ENCODE measurements around the gene ETS1.

ETS1 gene

GRCh38 chr11:128482512-128483191 is 104.7 kb downstream of the ETS1 start:
- peak overlapping the region; percentile 86 for H3K9ac ChIP-seq (ENCODE audit: low read length)
- peak; percentile 66 for DNase-seq (ENCODE audit: low read depth)
- H3K9me3 ChIP-seq (ENCODE audit: control insufficient read depth, low read length), result no peaks in the 10 kb centered on the region
- peaks cover 69% of the 10 kb centered on the region for H3K4me1 ChIP-seq (ENCODE audit: control insufficient read depth, insufficient read depth, low read length)
- H3K36me3 ChIP-seq (ENCODE audit: control insufficient read depth, insufficient read depth, low read length, severe bottlenecking), result peaks cover 68% of the 10 kb centered on the region
- H3K27me3 ChIP-seq (replicated peaks; ENCODE audit: control insufficient read depth, insufficient read depth, low read length), result no peaks in the 10 kb centered on the region
- peak overlapping the region; percentile 17 for H3K4me3 ChIP-seq (ENCODE audit: low read length)

- Histone ChIP-seq H3K4me1 (ENCODE audit: control insufficient read depth, insufficient read depth, low read length) (peaks cover 71% of the 10 kb centered on the region), H3K4me3 (ENCODE audit: low read length) (peak overlapping the region; percentile 66), H3K27me3 (replicated peaks; ENCODE audit: control insufficient read depth, insufficient read depth, low read length) (no peaks in the 10 kb centered on the region), H3K36me3 (ENCODE audit: control insufficient read depth, insufficient read depth, low read length, severe bottlenecking) (peaks cover 71% of the 10 kb centered on the region), H3K9ac (ENCODE audit: low read length) (peak overlapping the region; percentile 86), H3K9me3 (ENCODE audit: control insufficient read depth, low read length) (no peaks in the 10 kb centered on the region)
- DNase-seq (ENCODE audit: low read depth), result no peak
These were observed 105.3 kb downstream of the ETS1 start for GRCh38 chr11:128482092-128482491.

GRCh38 chr11:128481135-128481534 is 106.2 kb downstream of the ETS1 start:
- Histone ChIP-seq H3K9ac (ENCODE audit: low read length) (peak overlapping the region; percentile 86), H3K9me3 (ENCODE audit: control insufficient read depth, low read length) (no peaks in the 10 kb centered on the region), H3K27me3 (replicated peaks; ENCODE audit: control insufficient read depth, insufficient read depth, low read length) (no peaks in the 10 kb centered on the region), H3K4me3 (ENCODE audit: low read length) (peak overlapping the region; percentile 66), H3K36me3 (ENCODE audit: control insufficient read depth, insufficient read depth, low read length, severe bottlenecking) (peaks cover 71% of the 10 kb centered on the region), H3K4me1 (ENCODE audit: control insufficient read depth, insufficient read depth, low read length) (peaks cover 74% of the 10 kb centered on the region)
- peak; percentile 94 for DNase-seq (ENCODE audit: low read depth)

DNA sequence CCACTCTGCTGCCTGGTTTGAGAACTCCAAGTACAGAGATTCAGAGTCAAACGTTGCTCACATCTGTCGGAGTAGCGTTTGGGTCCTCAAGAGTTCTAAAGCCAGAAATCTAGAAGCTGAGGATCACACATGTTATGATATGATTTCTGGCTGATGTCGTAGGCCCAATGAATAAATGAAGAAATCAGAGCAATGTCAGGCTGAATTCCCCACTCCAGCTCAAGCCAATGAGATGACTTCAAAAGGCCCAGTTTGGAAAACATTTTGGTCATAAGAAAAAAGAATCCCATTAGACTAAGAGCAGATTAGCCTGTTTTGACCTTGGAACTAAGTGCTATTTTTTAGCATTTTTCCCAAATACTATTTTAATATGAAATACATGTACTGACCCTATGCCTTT is 106.7 kb downstream of the ETS1 start:
- H3K4me3 ChIP-seq (ENCODE audit: low read length), result peak overlapping the region; percentile 33
- peaks cover 74% of the 10 kb centered on the region for H3K4me1 ChIP-seq (ENCODE audit: control insufficient read depth, insufficient read depth, low read length)
- H3K27me3 ChIP-seq (replicated peaks; ENCODE audit: control insufficient read depth, insufficient read depth, low read length), result no peaks in the 10 kb centered on the region
- peak overlapping the region; percentile 86 for H3K9ac ChIP-seq (ENCODE audit: low read length)
- no peaks in the 10 kb centered on the region for H3K9me3 ChIP-seq (ENCODE audit: control insufficient read depth, low read length)
- H3K36me3 ChIP-seq (ENCODE audit: control insufficient read depth, insufficient read depth, low read length, severe bottlenecking), result peaks cover 70% of the 10 kb centered on the region
- no peak for DNase-seq (ENCODE audit: low read depth)

DNA sequence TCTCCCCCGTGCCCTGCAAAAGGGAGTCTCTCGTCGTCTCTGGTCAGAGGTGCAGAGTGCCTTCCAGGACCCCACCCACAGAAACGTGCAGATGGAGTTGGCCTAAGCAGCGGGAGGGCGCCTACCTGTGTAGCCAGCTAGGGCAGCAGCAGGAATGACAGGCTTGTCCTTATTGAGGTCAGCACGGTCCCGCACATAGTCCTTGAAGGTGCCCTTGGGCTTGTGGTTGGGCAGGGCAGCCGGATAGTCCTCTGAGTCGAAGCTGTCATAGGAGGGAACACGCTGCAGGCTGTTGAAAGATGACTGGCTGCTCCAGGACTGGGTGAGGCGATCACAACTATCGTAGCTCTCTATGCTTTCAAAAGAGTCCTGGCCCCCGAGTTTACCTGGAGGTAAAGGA is 107.3 kb downstream of the ETS1 start:
- Histone ChIP-seq H3K9ac (ENCODE audit: low read length) (peak overlapping the region; percentile 86), H3K4me1 (ENCODE audit: control insufficient read depth, insufficient read depth, low read length) (peaks cover 79% of the 10 kb centered on the region), H3K36me3 (ENCODE audit: control insufficient read depth, insufficient read depth, low read length, severe bottlenecking) (peaks cover 64% of the 10 kb centered on the region), H3K4me3 (ENCODE audit: low read length) (peak overlapping the region; percentile 33), H3K9me3 (ENCODE audit: control insufficient read depth, low read length) (no peaks in the 10 kb centered on the region), H3K27me3 (replicated peaks; ENCODE audit: control insufficient read depth, insufficient read depth, low read length) (no peaks in the 10 kb centered on the region)
- no peak for DNase-seq (ENCODE audit: low read depth)

GRCh38 chr11:128479144-128479543 is 108.2 kb downstream of the ETS1 start:
- Histone ChIP-seq H3K9ac (ENCODE audit: low read length) (peak overlapping the region; percentile 86), H3K4me1 (ENCODE audit: control insufficient read depth, insufficient read depth, low read length) (peaks cover 86% of the 10 kb centered on the region), H3K36me3 (ENCODE audit: control insufficient read depth, insufficient read depth, low read length, severe bottlenecking) (peaks cover 55% of the 10 kb centered on the region), H3K4me3 (ENCODE audit: low read length) (peak overlapping the region; percentile 33), H3K9me3 (ENCODE audit: control insufficient read depth, low read length) (no peaks in the 10 kb centered on the region), H3K27me3 (replicated peaks; ENCODE audit: control insufficient read depth, insufficient read depth, low read length) (no peaks in the 10 kb centered on the region)
- no peak for DNase-seq (ENCODE audit: low read depth)

- Histone ChIP-seq H3K4me1 (ENCODE audit: control insufficient read depth, insufficient read depth, low read length) (peaks cover 86% of the 10 kb centered on the region), H3K36me3 (ENCODE audit: control insufficient read depth, insufficient read depth, low read length, severe bottlenecking) (peaks cover 52% of the 10 kb centered on the region), H3K9me3 (ENCODE audit: control insufficient read depth, low read length) (no peaks in the 10 kb centered on the region), H3K4me3 (ENCODE audit: low read length) (no peak overlapping the region), H3K9ac (ENCODE audit: low read length) (peak overlapping the region; percentile 86), H3K27me3 (replicated peaks; ENCODE audit: control insufficient read depth, insufficient read depth, low read length) (no peaks in the 10 kb centered on the region)
- no peak for DNase-seq (ENCODE audit: low read depth)
These were observed 109.1 kb downstream of the ETS1 start for GRCh38 chr11:128478305-128478704.

GRCh38 chr11:128477811-128478210 is 109.5 kb downstream of the ETS1 start:
- peaks cover 86% of the 10 kb centered on the region for H3K4me1 ChIP-seq (ENCODE audit: control insufficient read depth, insufficient read depth, low read length)
- H3K9ac ChIP-seq (ENCODE audit: low read length), result no peak overlapping the region
- peaks cover 52% of the 10 kb centered on the region for H3K36me3 ChIP-seq (ENCODE audit: control insufficient read depth, insufficient read depth, low read length, severe bottlenecking)
- no peak for DNase-seq (ENCODE audit: low read depth)
- H3K4me3 ChIP-seq (ENCODE audit: low read length), result no peak overlapping the region
- no peaks in the 10 kb centered on the region for H3K27me3 ChIP-seq (replicated peaks; ENCODE audit: control insufficient read depth, insufficient read depth, low read length)
- H3K9me3 ChIP-seq (ENCODE audit: control insufficient read depth, low read length), result no peaks in the 10 kb centered on the region

GRCh38 chr11:128477278-128477677 is 110.1 kb downstream of the ETS1 start:
- Histone ChIP-seq H3K36me3 (ENCODE audit: control insufficient read depth, insufficient read depth, low read length, severe bottlenecking) (peaks cover 57% of the 10 kb centered on the region), H3K4me3 (ENCODE audit: low read length) (no peak overlapping the region), H3K9ac (ENCODE audit: low read length) (no peak overlapping the region), H3K9me3 (ENCODE audit: control insufficient read depth, low read length) (no peaks in the 10 kb centered on the region), H3K4me1 (ENCODE audit: control insufficient read depth, insufficient read depth, low read length) (peaks cover 86% of the 10 kb centered on the region), H3K27me3 (replicated peaks; ENCODE audit: control insufficient read depth, insufficient read depth, low read length) (no peaks in the 10 kb centered on the region)
- no peak for DNase-seq (ENCODE audit: low read depth)

DNA sequence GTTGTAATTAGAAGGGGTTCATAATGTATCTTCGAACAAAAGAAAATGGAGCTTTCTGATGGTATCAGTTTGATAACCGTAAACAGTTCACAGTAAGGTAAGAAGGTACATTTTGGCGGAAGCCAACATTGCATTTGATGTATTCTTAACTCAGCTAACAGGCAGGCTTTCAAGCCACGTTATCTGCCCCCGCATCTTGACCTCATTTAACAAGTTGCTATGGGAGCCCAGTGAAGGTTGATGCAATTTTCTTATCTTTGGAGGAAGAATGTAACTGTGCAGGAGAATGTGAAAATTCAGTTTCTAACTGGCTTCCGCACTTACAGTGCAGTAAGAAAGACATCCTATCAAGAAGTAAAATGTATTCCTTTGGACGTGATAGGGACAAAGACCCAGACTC is 110.6 kb downstream of the ETS1 start:
- H3K4me1 ChIP-seq (ENCODE audit: control insufficient read depth, insufficient read depth, low read length), result peaks cover 86% of the 10 kb centered on the region
- H3K4me3 ChIP-seq (ENCODE audit: low read length), result no peak overlapping the region
- H3K9ac ChIP-seq (ENCODE audit: low read length), result no peak overlapping the region
- peaks cover 62% of the 10 kb centered on the region for H3K36me3 ChIP-seq (ENCODE audit: control insufficient read depth, insufficient read depth, low read length, severe bottlenecking)
- no peaks in the 10 kb centered on the region for H3K27me3 ChIP-seq (replicated peaks; ENCODE audit: control insufficient read depth, insufficient read depth, low read length)
- no peaks in the 10 kb centered on the region for H3K9me3 ChIP-seq (ENCODE audit: control insufficient read depth, low read length)
- no peak for DNase-seq (ENCODE audit: low read depth)

DNA sequence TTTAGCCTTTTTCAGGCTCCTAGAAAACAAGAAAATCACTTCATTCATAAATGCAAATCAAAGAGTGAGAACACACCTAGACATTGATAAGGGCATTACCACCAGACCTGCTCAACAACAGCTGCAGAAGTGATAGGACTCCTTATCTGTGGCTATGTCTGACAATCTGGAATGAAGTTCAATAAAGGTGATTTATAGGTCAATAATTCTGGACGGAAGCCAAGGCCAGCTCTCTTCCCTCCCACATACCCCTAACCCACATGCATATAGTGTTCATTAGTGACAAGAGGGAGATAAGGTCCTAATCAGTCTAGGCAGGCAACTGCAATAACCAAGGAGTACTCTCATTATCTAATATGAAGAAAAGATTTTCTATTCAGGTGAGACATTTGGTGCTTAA is 111.3 kb downstream of the ETS1 start:
- DNase-seq (ENCODE audit: low read depth), result no peak
- H3K9me3 ChIP-seq (ENCODE audit: control insufficient read depth, low read length), result no peaks in the 10 kb centered on the region
- H3K4me1 ChIP-seq (ENCODE audit: control insufficient read depth, insufficient read depth, low read length), result peaks cover 81% of the 10 kb centered on the region
- no peak overlapping the region for H3K9ac ChIP-seq (ENCODE audit: low read length)
- H3K36me3 ChIP-seq (ENCODE audit: control insufficient read depth, insufficient read depth, low read length, severe bottlenecking), result peaks cover 63% of the 10 kb centered on the region
- no peaks in the 10 kb centered on the region for H3K27me3 ChIP-seq (replicated peaks; ENCODE audit: control insufficient read depth, insufficient read depth, low read length)
- no peak overlapping the region for H3K4me3 ChIP-seq (ENCODE audit: low read length)
